Stimulated activated CD8-positive, alpha-beta memory T cell treated with anti-CD3 and anti-CD28 coated beads, Interleukin-2, amount 100 ng/mL, for 1 hour (primary cell): ENCODE results near the gene CXCL8.

Experiments used
- DNase-seq, 2 donors: peaks; one replicate each; pipeline ENCODE4 v3.0.0-alpha.2; 2020; ENCODE audit warnings: low read depth in 2 of 2

CXCL8 gene

GRCh38 chr4:73718375-73719373, 21.7 kb upstream of the CXCL8 start:
- DNase-seq, result no peak

- no peak for DNase-seq
Observed at GRCh38 chr4:73721435-73721834, 18.9 kb upstream of the CXCL8 start.

GRCh38 chr4:73721909-73722308, 18.5 kb upstream of the CXCL8 start:
- DNase-seq, result no peak

GRCh38 chr4:73723023-73723422, 17.3 kb upstream of the CXCL8 start:
- DNase-seq, result no peak

- DNase-seq, result no peak
Observed at GRCh38 chr4:73723928-73724327, 16.4 kb upstream of the CXCL8 start.

GRCh38 chr4:73725510-73725909, 14.9 kb upstream of the CXCL8 start:
- no peak for DNase-seq

- DNase-seq, result no peak
Observed at GRCh38 chr4:73725985-73726384, 14.4 kb upstream of the CXCL8 start.

- no peak for DNase-seq
Observed at GRCh38 chr4:73727685-73728084, 12.7 kb upstream of the CXCL8 start.

GRCh38 chr4:73728091-73728741, 12.2 kb upstream of the CXCL8 start:
- no peak for DNase-seq

GRCh38 chr4:73729534-73730165, 10.7 kb upstream of the CXCL8 start:
- DNase-seq, result no peak

GRCh38 chr4:73730292-73730691, 10.1 kb upstream of the CXCL8 start:
- DNase-seq, result no peak

GRCh38 chr4:73730867-73731266, 9.5 kb upstream of the CXCL8 start:
- no peak for DNase-seq

GRCh38 chr4:73731968-73732610, 8.3 kb upstream of the CXCL8 start:
- no peak for DNase-seq

GRCh38 chr4:73732759-73733431, 7.5 kb upstream of the CXCL8 start:
- no peak for DNase-seq

- DNase-seq, result no peak
Observed at GRCh38 chr4:73734530-73735001, 5.8 kb upstream of the CXCL8 start.

- no peak for DNase-seq
Observed at GRCh38 chr4:73735231-73735630, 5.1 kb upstream of the CXCL8 start.

GRCh38 chr4:73741031-73741749, 821 bp downstream of the CXCL8 start:
- no peak for DNase-seq

GRCh38 chr4:73741750-73742489, 1.6 kb downstream of the CXCL8 start:
- no peak for DNase-seq

GRCh38 chr4:73742490-73743160, 2.3 kb downstream of the CXCL8 start:
- DNase-seq, result no peak
